SH-SY5Y (cell line): Measurements from ENCODE around the gene SCN3B.

Experiments
- GATA2 ChIP-seq: IDR thresholded peaks from 2 replicates; pipeline ENCODE4 v1.6.1; 2011; ENCODE audit warnings: mild to moderate bottlenecking, low read depth, low read length
- GATA3 ChIP-seq: IDR thresholded peaks from 2 replicates; pipeline ENCODE4 v1.6.1; 2011; ENCODE audit warnings: low read depth, mild to moderate bottlenecking, low read length, moderate library complexity

The SCN3B gene

DNA sequence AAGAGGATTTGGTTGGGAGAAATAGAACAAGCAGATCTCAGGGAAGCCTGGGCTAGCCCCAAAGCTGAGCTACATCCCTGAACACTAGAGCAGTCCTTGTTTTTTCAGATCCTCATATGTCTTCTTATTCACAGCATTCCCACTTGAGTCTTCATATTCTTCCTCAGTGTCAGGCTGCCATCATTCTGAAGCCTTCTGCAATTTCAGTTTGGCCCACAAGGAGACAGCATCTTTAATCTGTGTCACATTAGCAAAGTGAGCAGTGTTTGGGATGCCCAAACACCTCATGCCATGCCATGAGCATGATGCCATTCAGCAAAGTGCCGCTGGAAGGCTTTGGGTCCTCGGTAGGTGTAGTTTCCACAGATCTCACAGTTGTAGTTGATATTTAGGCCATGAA lies 56.6 kb downstream of the SCN3B start:
- TF ChIP-seq GATA3, result no peak
- no peak for TF ChIP-seq GATA2

DNA sequence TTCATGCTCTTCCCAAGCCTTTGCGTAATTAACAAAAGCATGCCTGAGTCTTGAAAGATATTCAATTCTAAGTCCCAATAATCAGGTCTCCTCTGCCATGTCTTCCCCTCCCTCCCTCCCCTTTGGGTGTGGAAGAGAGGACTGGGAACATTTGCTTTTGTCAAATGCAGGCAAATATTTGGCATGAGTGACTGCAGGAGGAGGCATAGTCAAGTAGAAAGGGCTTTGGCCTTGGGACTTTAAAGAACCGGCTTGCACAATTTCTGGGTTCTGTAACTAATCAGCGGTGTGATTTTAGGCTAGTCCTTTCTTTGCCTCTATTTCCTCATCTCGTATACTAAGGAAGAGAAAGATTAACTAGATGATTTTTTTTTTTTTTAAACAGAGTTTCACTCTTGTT lies 59.5 kb downstream of the SCN3B start:
- TF ChIP-seq GATA2 (no peak), GATA3 (no peak)

DNA sequence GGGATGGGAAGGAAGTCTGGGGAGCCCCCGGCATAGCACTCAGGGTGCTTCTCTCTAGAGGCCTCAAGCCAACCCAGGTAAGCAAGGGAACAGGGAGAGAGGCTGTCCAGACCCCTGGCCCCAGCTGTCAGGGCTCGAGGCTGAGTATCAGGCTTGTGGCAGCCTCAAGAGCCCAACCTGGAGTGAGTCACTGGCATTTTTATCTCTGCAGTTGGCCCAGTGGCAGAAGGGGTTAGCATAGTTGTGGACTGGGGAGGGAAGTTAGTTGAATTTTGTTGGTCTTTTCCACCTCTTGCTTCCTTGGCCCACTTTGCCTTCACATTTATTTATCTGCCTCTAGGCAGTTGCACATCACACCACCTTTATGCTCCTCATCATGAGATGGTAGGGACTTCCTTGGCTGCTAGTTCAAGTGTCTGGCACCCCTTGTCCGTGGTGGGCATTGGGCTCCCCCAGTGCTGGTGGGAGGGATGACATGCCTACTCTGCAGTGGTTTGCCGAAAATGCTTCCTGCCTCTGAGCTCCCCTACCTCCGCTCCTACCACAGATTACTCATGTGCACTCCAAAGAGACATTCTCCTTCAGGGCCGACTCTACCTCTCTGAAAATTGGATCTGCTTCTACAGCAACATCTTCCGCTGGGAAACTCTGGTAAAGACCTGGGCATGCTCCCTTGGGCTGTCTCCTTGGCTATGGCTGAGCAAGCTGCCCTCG lies 60.1 kb downstream of the SCN3B start:
- TF ChIP-seq GATA2 (no peak), GATA3 (no peak)

DNA sequence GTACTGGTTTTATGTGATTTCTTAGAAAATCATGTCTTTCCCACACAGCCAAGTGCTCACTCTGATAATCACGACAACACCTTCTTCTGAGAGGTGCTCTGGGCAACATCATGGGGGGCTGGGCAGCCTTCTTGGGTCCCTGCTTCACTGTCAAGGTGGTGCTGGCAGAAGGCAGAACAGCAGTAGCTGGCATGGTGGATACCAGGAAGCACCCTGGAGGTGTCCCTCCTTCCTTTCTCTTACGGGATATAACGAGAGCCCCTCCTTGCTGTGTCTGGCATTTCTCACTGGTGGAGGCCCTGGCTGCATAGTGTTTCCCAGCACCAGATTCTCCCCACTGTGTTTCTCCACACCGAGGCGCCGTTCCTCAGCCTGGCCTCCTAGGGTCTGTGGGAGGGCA lies 60.9 kb downstream of the SCN3B start:
- TF ChIP-seq GATA2, result no peak
- TF ChIP-seq GATA3, result no peak

DNA sequence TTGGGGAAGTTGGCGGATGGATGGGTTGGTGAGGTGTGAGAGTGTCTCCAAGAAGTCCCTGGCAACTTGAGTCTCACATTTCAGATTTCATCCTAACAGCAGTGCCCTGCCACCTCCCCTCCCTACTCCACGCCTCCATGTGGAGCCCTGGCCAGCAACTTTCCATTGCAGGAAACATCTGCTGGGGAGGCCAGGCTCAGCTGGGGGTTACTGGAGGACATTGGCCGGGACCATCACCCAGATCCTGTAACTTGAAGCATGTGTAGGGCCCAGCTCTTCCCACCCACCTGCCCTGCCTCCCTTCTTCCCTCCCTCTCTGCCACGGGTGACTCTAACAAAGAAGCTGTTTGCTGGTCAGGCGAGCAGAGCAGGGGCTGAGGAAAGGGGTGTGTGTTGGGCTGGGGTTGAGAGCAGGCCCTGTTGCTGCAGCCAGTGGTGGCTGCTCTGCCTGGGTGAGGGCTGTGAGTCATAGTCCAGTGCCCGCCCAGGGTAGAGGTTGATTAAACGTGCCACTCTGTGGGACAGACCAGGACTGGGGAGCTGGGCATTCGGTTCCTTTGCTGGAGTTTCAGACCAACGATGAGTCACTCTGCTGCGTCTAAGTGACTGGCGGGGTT lies 64.0 kb downstream of the SCN3B start:
- no peak for TF ChIP-seq GATA3

DNA sequence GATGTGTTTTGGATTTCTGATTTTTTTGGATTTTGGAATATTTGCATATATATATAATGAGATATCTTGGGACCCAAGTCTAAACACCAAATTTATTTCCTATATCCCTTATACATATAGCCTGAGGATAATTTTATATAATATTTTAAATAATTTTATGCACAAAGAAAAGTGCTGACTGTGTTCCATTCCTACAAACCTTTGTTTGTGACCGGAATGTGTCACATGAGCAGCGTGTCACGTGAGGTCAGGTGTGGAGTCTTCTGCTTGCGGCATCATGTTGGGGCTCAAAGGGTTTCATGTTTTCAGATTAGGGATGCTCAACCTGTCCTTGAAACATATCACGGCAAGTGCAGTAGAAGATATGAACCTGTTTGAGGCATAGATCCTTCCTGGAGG lies 65.6 kb downstream of the SCN3B start:
- TF ChIP-seq GATA2 (no peak), GATA3 (no peak)

DNA sequence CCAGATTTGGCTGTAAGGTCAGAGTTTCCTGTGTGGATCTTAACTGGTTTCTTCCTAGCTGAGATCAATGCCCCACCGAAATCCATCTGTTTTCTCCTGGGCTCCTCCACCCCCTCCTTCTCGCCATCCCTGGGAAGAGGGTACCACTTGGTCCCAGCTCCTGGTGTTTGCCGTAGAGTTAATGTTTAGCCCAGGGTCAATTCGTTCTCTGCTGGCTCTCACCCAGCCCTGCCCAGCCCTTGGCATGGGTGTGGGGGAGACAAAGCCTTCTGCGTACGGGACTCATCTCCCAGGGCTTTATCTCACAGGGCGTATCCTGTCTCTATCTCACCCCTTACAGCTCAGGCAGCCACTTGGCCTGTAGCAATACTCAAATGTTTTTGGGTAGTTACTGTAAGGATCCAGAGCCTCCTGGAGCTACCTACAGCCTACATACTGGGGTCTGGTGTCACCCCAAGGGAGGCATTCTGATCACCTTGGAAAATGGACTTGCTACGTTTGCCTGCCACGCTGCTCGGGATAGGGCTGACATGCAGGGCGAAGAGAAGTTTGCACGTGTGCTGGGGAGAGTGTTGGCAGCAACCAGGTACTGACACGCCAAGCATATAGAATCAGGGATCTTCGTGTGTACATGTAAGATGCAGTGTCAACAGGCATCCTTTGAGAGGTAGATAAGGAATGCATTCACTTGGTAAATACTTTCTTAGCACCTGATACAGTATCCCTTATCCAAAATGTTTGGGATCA lies 66.1 kb downstream of the SCN3B start:
- no peak for TF ChIP-seq GATA2
- no peak for TF ChIP-seq GATA3

DNA sequence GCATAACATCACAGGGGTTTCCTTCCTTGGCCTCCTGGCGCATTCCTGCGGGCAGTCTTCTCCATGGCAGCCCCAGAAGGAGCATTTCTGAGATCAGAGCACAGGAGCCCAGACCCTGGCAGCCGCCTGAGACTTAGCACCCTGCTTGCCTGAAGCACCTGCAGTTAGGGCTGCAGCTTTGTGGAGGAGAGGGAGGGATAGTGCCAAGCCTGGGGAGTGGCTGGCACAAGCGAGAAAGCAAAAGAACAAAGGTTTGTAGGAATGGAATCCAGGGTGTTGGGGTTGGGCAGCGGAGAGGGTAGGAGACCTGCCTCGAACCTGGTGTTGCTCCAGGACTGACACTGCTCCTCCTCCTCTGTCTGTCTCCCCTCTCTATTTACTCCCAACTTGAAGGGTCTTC lies 66.9 kb downstream of the SCN3B start:
- TF ChIP-seq GATA2, result no peak
- no peak for TF ChIP-seq GATA3

DNA sequence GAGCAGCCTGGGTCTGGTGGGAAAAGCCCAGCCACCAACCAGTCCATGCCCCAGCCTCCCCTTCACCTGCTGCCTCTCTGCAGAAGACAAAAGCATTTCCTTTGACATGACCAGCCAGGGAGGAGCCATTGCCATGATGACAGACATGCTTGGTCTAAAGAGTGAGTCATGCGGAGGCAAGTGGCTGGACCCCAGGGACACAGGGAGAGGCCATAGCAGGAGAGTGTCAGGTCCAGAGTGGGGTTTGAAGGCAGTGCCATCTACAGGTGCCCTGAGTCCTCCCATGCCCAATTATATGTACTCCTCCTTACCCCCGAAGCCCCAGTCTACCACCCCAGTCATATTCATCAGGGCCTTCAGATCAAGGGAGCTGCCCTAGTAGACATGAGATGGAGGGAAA lies 67.4 kb downstream of the SCN3B start:
- TF ChIP-seq GATA2, result no peak
- no peak for TF ChIP-seq GATA3

DNA sequence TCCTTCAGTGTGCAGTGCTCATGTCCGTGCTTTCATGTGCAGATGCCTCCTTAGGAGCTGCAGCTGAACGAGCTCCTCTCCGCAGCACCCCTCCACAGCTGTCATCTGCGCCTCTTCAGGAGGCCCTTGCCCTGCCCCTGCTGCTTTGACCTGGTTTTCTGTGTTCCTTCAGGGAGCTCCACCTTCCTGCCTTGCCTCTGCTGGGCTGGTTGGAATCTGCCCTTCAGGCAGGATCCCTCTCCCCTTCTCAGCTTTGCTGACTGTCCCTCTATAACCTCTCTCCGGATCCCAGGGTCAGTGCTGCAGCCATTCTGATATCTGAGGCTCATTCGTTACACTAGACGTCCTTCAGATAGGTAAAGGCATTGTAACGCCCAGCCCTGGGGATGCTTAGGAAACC lies 67.9 kb downstream of the SCN3B start:
- TF ChIP-seq GATA3 (no peak), GATA2 (no peak)

DNA sequence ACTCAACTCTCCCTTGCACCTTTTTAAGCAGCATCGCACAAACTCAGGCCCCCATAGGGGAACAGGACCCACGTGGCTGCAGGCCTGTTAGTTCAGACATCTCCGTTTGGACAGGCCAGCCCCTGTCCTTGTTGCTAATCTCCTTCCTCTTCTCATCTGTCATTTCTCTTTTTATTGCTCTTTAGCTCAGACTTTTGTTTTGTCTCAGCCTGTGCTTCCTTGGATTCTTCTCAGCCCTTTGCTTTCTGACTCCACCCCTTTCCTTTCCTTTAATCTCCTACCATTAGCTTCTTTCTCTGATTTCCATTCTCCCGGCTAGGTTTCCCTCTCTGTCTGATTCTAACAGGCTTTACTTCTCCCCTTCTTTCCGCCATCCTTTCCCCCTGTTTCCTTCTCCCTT lies 68.7 kb downstream of the SCN3B start:
- TF ChIP-seq GATA3 (no peak), GATA2 (no peak)

DNA sequence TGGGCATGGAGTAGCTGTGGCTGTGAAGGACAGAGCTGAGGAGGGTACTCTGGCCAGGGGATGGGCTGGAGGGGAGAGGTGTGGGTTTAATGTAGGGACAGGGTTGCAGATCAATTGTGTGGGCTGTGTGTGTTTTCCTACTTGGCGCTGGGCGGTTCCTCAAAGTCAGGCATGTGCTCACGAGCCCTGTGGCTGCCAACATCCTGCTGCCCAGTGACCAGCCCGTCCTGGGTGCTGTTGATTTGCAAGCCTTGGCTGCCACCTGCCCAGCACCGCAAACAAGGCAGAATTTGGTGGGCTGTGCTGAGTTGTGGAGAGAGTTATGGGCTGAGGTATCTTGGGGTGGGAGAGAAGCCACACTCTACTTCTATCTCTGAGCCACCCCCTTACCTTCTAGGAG lies 69.2 kb downstream of the SCN3B start:
- no peak for TF ChIP-seq GATA3
- TF ChIP-seq GATA2, result no peak

DNA sequence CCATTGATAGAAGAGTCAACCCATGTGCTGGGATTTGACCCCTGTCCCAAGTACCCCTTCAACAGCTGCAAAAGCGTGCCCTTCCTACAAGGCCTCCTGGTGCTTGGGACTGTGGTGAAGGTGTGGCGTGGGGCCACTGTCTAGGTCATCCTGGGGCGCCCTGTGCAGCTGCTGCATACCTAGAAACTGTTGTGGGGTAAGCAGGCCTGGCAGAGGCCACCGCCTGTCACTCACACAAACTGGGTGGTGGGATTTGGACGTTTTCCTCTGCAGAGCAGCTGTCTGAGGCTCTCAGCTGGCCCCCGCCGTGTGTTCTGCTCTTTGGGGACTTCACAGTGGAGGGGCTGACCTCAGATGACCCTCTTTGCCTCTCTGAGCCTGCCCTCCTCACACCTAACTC lies 69.7 kb downstream of the SCN3B start:
- no peak for TF ChIP-seq GATA3
- no peak for TF ChIP-seq GATA2

DNA sequence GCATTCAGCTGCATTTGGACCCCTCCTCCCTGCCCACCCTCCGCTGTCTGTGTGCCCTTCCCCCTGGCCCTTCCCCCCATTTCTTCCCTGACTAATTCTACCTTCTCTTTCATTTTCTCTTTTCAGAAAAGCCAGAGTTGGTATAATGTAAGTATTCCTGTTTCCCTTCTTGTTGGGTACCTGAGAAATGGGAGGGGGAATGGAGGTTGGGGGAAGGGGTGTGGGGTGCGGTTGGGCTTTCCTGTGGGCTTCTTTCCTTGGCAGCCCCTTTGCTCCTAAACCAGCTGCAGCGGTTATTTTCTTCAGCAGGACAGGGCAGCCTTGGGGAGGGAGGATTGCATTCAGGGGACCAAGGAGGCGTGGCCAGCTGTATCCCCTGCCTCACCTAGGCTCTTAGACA lies 70.2 kb downstream of the SCN3B start:
- TF ChIP-seq GATA3 (no peak), GATA2 (no peak)

DNA sequence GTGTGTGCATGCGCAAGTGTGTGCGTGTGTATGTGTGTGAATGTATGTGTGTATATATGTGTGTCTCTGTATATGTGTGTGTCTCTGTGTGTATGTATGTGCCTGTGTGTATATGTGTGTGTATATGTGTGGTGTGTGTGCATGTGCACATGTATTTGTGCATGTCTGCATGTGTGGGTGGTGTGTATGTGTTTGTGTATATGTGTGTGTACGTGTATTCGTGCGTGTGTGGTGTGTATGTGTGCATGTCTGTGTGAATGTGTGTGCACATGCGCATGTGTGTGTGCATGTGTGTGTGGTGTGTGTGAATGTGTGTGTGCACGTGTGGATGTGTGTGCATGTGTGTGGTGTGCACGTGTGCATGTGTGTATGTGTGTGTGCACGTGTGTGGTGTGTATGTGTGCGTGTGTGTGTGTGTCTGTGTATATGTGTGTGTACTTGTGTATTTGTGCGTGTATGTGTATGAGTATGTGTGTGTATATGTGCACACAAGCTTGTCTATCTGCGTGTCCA lies 71.4 kb downstream of the SCN3B start:
- TF ChIP-seq GATA2 (no peak), GATA3 (no peak)
